Heart right ventricle (tissue), 16 donors: ENCODE measurements around the gene TMEM44. TPM values are rescaled to one million over a fixed set of nuclear protein-coding genes. Genes with fewer than 3 reads are reported as not detected.

ENCODE experiments used
- ATAC-seq, 8 donors: fragments of 200-7000 bp; cut with Tn5 transposase; one replicate each; pipeline ENCODE4 v1.9.1; 2020; ENCODE audit warnings: mild to moderate bottlenecking in 8 of 8, moderate library complexity in 8 of 8, moderate number of reproducible peaks in 1 of 8
- DNase-seq, 2 donors: peaks; one replicate each; pipeline ENCODE4 v3.0.0-alpha.2; 2020
- H3K27ac ChIP-seq, 10 donors: fragments of 200-600 bp; sonication (generic) in 2 of 10; one replicate each; pipeline versions ENCODE4 v1.5.0 to v1.8.0; 2020 to 2022; ENCODE audit warnings: mild to moderate bottlenecking in 3 of 10
- H3K27me3 ChIP-seq, 7 donors: fragments of 200-600 bp; one replicate each; pipeline ENCODE4 v1.8.0; 2021 to 2022; ENCODE audit warnings: mild to moderate bottlenecking in 2 of 7
- H3K36me3 ChIP-seq, 9 donors: fragments of 200-600 bp; sonication (generic) in 1 of 9; one replicate each; pipeline versions ENCODE4 v1.5.0 to v1.8.0; 2020 to 2022; ENCODE audit warnings: mild to moderate bottlenecking in 2 of 9
- H3K4me1 ChIP-seq, 9 donors: fragments of 200-600 bp; sonication (generic) in 1 of 9; one replicate each; pipeline versions ENCODE4 v1.5.0 to v1.8.0; 2020 to 2022; ENCODE audit warnings: mild to moderate bottlenecking in 4 of 9
- H3K4me3 ChIP-seq, 10 donors: fragments of 200-600 bp; sonication (generic) in 2 of 10; one replicate each; pipeline versions ENCODE4 v1.5.0 to v1.8.0; 2020 to 2022; ENCODE audit warnings: mild to moderate bottlenecking in 7 of 10, moderate library complexity in 2 of 10
- H3K9me3 ChIP-seq, 11 donors: fragments of 200-600 bp in 10 of 11; sonication (generic) in 2 of 11; one replicate each; pipeline versions ENCODE4 v1.5.0 to v1.8.0; 2013 to 2022; ENCODE audit warnings: mild to moderate bottlenecking in 2 of 11, control low read depth in 1 of 11, moderate library complexity in 1 of 11
- WGBS, 2 donors: extraction: QIAGEN DNeasy Blood & Tissue Kit; methylation state at CpG; one replicate each; pipeline ENCODE4 v1.1.7; 2013; ENCODE audit warnings: inconsistent platforms in 1 of 2; 5-methylcytosine and 5-hydroxymethylcytosine counted together
- intact Hi-C, 10 donors: fragments of 100-400 bp; cut with DNase I; formaldehyde crosslinking; loops; one replicate each; pipeline versions ENCODE4 v1.11.1 to v1.14.2; 2022
- polyA plus RNA-seq, 2 donors: library from polyadenylated mRNA; stranded (reverse); fragments of 200-250 nt; gene quantifications; one replicate each; pipeline ENCODE4 v1.2.3, GENCODE V29; 2013
- total RNA-seq, 10 donors: library from RNA; stranded (reverse); fragmentation: NEBNext Ultra II Directional in 3 of 10; extraction: Animal tissue kit (Norgen Biotek cat#: 25700) in 3 of 10; gene quantifications; one replicate each; pipeline versions ENCODE4 v1.2.1 to v1.2.4, GENCODE V29; 2021 to 2023
- TF ChIP-seq, protein P1 (sequence below), 9 donors: fragments of 200-600 bp; sonication (generic) in 2 of 9; IDR thresholded peaks; one replicate each; pipeline versions ENCODE4 v1.5.0 to v1.8.0; 2021 to 2022; ENCODE audit warnings: antibody characterized with exemption in 9 of 9, mild to moderate bottlenecking in 5 of 9, moderate library complexity in 1 of 9
- donor health status: Arrhythmogenic right ventricular cardiomyopathy.
- donor health status: ischemic (EF 13 %, LVEDD 7.1; RV severe dilation, severe dysfunction).
- donor health status: healthy with polysubstance abuse.
- donor health status: DM: no; HTN: yes; CAD: no.
- donor health status: DM: no; HTN: no; CAD: no.
- donor health status: ischemic (EF 25% LVEDD 6.9; RV normal size, moderate dysfunction).
- donor health status: ischemic (EF 25% LVEDD 5.7; RV mildly dilated, moderate dysfunction).
- donor health status: healthy.
- donor health status: DM: yes; HTN: yes; CAD: no.
- donor health status: Ischemic cardiomyopathy.
- donor health status: ischemic (EF 35%, LVEDD 5.7; RV mildly dilated, moderate dysfunction).
- donor health status: nonischemic (EF 11% LVEDD 7.7; RV severe dilation, severe dysfunction).
- donor health status: DM: yes; HTN: yes; CAD: no.
- donor health status: PGD.
- donor health status: ischemic (EF 29% LVEDD 5.4; RV normal size, mild dysfunction).
- donor health status: nonischemic (EF 23%, LVEDD 6.1; RV moderate dilation, normal function).

The TMEM44 gene
- total and polyA plus RNA-seq, 12 donors = 3.1 to 21.9 (median 5.1) TPM

DNA sequence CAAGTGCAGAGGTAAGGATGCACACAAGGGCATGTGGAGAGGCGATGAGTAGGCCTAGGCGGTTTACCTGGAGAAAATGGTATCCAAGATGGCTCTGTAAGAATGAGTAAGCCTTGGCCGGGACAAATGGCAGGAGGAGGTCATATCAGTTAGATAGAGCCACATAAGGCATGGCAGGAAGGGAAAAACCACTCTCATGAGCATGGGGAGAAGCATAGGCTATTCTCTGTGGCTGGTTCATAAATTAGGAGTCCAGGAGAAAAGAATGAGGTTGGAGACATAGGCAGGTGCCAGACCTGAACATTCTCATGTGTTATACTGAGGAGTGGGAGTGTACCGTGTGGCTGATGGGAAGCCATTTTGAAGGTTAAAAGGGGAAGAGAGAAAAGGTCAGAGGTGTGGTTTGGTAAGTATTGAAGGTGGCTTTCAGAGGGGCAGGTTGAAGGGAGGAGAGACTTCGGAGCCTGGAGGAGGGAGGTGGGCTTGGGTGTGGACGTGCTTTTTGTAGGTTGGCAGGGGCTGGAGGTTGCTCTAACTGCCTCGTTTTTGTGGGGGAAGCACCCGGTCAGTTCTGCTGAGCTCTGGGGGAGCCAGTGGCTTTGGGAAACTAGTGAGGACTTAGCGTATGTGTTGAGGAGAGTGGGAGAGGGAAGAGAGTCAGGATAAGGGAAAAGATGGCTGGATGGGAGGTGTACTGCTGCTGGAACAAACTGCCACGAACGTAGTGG lies 47.8 kb upstream of the TMEM44 start:
- intact Hi-C loops = loop anchor here in 9 of 10 donors (5.0 to 10.0 kb wide), 12 partner anchors 194 to 844 kb away; no protein-coding TSS in a partner anchor
- Histone ChIP-seq H3K27me3 (no peaks in the 10 kb centered on the region), H3K27ac (no peak overlapping the region), H3K4me1 (peaks cover 6 to 27% (median 18%) of the 10 kb centered on the region in 9 donors), H3K36me3 (no peaks in the 10 kb centered on the region), H3K9me3 (no peaks in the 10 kb centered on the region), H3K4me3 (no peak overlapping the region)
- 79 to 87% methylated on average over 11 of the region's 11 CpGs for WGBS, 2 donors
- TF ChIP-seq, protein P1, sequence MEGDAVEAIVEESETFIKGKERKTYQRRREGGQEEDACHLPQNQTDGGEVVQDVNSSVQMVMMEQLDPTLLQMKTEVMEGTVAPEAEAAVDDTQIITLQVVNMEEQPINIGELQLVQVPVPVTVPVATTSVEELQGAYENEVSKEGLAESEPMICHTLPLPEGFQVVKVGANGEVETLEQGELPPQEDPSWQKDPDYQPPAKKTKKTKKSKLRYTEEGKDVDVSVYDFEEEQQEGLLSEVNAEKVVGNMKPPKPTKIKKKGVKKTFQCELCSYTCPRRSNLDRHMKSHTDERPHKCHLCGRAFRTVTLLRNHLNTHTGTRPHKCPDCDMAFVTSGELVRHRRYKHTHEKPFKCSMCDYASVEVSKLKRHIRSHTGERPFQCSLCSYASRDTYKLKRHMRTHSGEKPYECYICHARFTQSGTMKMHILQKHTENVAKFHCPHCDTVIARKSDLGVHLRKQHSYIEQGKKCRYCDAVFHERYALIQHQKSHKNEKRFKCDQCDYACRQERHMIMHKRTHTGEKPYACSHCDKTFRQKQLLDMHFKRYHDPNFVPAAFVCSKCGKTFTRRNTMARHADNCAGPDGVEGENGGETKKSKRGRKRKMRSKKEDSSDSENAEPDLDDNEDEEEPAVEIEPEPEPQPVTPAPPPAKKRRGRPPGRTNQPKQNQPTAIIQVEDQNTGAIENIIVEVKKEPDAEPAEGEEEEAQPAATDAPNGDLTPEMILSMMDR (IDR thresholded peaks at IDR 0.05) = no peak
- ATAC-seq (no peak), DNase-seq (no peak)

DNA sequence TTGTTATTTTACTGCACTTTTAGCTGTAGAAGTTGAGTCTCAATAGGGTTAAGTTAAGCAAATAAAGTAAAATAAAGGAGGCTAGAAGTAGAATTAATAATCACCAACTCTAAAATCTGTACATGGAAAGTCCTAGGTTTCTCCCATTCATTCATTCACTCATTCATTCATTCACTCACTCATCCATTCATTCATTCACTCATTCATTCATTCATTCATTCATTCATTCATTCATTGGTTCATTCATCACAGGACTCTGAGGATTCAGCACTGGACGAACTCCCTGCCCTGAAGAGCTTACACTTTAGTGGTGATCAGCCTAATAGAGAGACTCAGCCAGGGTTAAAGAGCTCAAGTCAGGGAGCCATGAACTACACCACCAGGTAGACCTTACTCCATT lies 43.3 kb upstream of the TMEM44 start:
- Histone ChIP-seq H3K9me3 (no peaks in the 10 kb centered on the region), H3K4me3 (no peak overlapping the region), H3K27ac (no peak overlapping the region), H3K4me1 (peaks cover 0 to 17% (median 6%) of the 10 kb centered on the region in 9 donors), H3K36me3 (no peaks in the 10 kb centered on the region), H3K27me3 (no peaks in the 10 kb centered on the region)
- intact Hi-C loops = loop anchor here in 2 of 10 donors (10.0 kb wide), 2 partner anchors 768 to 838 kb away; partner anchors contain the start of gene ACAP2 (in 1 of the 2)
- no peak for DNase-seq
- TF ChIP-seq, protein P1 (IDR thresholded peaks at IDR 0.05) = no peak
- ATAC-seq = no peak
- WGBS, 2 donors = 88 to 90% methylated on average over 1 of the region's 1 CpG

DNA sequence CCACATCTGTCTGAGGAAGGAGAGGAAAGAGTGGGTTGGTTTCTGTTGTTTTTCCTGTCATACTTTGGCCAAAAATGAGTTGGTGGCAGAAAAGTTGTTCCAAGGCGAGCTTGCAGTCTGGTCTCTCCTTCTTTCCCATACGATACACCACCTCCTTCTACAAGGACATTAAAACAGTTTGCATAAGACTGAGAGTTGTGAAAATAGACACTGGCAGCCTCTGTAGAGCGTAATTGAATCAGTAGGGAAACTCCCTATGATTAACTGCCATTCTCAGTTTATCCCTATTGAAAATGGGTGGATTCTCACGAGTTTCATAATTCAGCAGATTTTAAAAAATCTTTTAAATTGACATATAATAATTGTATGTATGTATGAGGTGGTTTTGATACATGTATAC lies 42.5 kb upstream of the TMEM44 start:
- no peaks in the 10 kb centered on the region for H3K36me3 ChIP-seq
- WGBS, 2 donors = 38 to 62% methylated on average over 4 of the region's 4 CpGs
- H3K27me3 ChIP-seq = no peaks in the 10 kb centered on the region
- H3K4me1 ChIP-seq = peaks cover 3 to 25% (median 14%) of the 10 kb centered on the region in 9 donors
- no peak for DNase-seq
- no peaks in the 10 kb centered on the region for H3K9me3 ChIP-seq
- H3K27ac ChIP-seq = peak overlapping the region in 1 of 10 donors; percentile 8
- TF ChIP-seq, protein P1 (IDR thresholded peaks at IDR 0.05) = no peak
- no peak for ATAC-seq
- no peak overlapping the region for H3K4me3 ChIP-seq
- intact Hi-C loops = loop anchor here in 2 of 10 donors (10.0 kb wide), 2 partner anchors 769 to 839 kb away; partner anchors contain the start of gene ACAP2 (in 1 of the 2)

DNA sequence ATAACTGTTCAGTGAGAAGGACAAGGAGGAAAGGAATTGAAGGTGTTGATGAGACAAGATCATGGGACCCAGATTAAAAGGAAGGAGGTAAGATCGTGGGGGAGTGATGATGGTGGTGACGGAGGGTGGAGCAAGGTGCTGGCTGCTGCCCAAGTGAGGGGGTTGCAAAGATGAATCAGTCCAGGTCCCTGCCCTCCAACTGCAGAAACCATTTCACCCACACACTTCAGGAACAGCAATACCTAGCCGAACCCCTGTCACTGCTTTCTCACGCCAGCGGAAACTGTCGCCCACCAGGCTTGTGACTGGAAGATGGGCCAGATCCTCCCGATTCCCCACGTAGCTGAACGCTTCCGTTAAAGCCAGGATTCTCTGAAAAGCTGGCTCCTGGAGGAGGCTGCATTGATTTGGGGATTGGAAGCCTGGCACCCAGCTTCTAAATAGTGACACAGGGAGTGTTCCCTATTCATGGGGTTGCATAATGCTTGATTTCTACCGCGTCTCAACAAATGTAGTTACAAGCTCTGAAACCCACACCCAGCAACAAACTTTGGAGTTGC lies 41.9 kb upstream of the TMEM44 start:
- H3K4me3 ChIP-seq = no peak overlapping the region
- TF ChIP-seq, protein P1 (IDR thresholded peaks at IDR 0.05) = no peak
- H3K4me1 ChIP-seq = peaks cover 6 to 30% (median 18%) of the 10 kb centered on the region in 9 donors
- peak overlapping the region in 1 of 10 donors; percentile 8 for H3K27ac ChIP-seq
- no peak for ATAC-seq
- peaks cover 0 to under 1% (median 0%) of the 10 kb centered on the region in 9 donors for H3K36me3 ChIP-seq
- DNase-seq = peak in 1 of 2 donors; percentile 17
- 34 to 44% methylated on average over 12 of the region's 12 CpGs for WGBS, 2 donors
- intact Hi-C loops = loop anchor here in 2 of 10 donors (10.0 kb wide), 2 partner anchors 770 to 840 kb away; partner anchors contain the start of gene ACAP2 (in 1 of the 2)
- no peaks in the 10 kb centered on the region for H3K9me3 ChIP-seq
- no peaks in the 10 kb centered on the region for H3K27me3 ChIP-seq
